Measurements from ENCODE around the gene SUN5.

GRCh38 chr20:32965115-32965514 is 39.1 kb downstream of the SUN5 start:
- no peak for TF ChIP-seq POLR2A (IDR thresholded peaks at IDR 0.05; ENCODE audit: low read depth, low read length)
- TF ChIP-seq TAF1 (IDR thresholded peaks at IDR 0.05; ENCODE audit: borderline replicate concordance, low read depth, low read length) = no peak
- TF ChIP-seq POLR2AphosphoS5 (IDR thresholded peaks at IDR 0.05; ENCODE audit: low read depth, low read length) = no peak

Measured in GM12892 (cell line).